T-helper 1 cell treated with Interleukin-12 subunit alpha and Interleukin-12 subunit beta and Interleukin-4 antibody, amounts not matched to agents 30 μg/mL and 1 μg/mL, for 36 hours (primary cell): Measurements from ENCODE around the gene NRG3.

ENCODE experiments used
- H3K27ac Mint-ChIP-seq: one replicate; pipeline ENCODE4 v1.8.0; 2021; ENCODE audit warnings: mild to moderate bottlenecking, mixed read lengths
- H3K27me3 Mint-ChIP-seq: one replicate; pipeline ENCODE4 v1.8.0; 2021; ENCODE audit warnings: low read depth, mixed read lengths
- H3K36me3 Mint-ChIP-seq: one replicate; pipeline ENCODE4 v1.8.0; 2021; ENCODE audit warnings: low read depth, mixed read lengths
- H3K4me1 Mint-ChIP-seq: one replicate; pipeline ENCODE4 v1.8.0; 2021; ENCODE audit warnings: low read depth, mixed read lengths
- H3K4me3 Mint-ChIP-seq: one replicate; pipeline ENCODE4 v1.8.0; 2021; ENCODE audit warnings: mild to moderate bottlenecking, moderate library complexity, mixed read lengths
- H3K9me3 Mint-ChIP-seq: one replicate; pipeline ENCODE4 v1.8.0; 2021; ENCODE audit warnings: mixed read lengths

The NRG3 gene

DNA sequence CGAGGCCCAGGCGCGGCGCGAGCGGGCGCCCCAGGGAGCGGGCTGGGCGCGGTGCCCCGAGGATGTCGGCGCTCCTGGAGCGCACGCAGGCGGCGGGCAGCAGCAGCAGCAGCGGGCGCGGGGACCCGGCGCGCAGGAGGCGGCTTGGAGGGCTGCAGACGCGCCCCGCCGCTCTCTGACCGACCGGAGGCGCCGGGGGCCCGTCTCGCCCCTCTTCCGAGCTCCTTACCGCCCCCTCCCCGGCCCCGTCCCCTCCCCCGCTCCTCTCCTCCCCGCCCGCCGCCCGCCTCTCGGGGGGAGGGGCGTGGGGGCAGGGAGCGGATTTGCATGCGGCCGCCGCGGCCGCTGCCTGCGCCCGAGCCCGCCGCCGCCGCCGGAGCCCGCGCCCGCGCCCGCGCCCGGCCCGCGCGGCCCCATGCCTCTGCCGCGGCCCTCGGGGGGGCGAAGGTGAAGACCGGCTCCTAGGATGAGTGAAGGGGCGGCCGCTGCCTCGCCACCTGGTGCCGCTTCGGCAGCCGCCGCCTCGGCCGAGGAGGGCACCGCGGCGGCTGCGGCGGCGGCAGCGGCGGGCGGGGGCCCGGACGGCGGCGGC, at the start of gene NRG3:
Gene NRG3 (plus strand): TSS at position 320 of the 592 bp plus-strand sequence.
- Mint-ChIP-seq H3K9me3 (no peaks in the 10 kb centered on the region), H3K36me3 (peaks cover 3% of the 10 kb centered on the region), H3K27me3 (peaks cover 60% of the 10 kb centered on the region), H3K4me1 (peaks cover 3% of the 10 kb centered on the region), H3K4me3 (peak within 1 kb of the TSS; percentile 71), H3K27ac (peak within 1 kb of the TSS; percentile 67)

DNA sequence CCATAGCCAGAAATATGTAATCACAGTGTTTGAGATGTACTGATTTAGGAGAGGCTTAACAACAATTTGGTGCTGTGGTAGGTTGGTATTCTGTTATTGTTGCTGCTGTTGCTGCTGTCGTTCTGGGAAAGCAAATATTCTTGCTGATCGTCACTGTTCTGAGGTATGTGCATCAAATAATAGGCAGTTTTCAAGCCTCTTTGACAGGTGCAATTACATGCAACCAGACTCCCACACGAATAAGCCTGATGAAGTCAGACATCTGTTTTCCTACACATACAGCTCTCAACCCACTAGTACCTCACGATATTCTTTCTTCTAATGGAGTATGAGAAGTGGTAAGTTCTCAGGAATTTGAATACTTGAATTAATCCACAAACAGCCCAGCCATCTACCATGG, 46.7 kb upstream of the NRG3 start:
- Mint-ChIP-seq H3K27ac (no peak overlapping the region), H3K36me3 (no peaks in the 10 kb centered on the region), H3K4me1 (no peaks in the 10 kb centered on the region), H3K4me3 (no peak overlapping the region), H3K27me3 (no peaks in the 10 kb centered on the region), H3K9me3 (no peaks in the 10 kb centered on the region)

DNA sequence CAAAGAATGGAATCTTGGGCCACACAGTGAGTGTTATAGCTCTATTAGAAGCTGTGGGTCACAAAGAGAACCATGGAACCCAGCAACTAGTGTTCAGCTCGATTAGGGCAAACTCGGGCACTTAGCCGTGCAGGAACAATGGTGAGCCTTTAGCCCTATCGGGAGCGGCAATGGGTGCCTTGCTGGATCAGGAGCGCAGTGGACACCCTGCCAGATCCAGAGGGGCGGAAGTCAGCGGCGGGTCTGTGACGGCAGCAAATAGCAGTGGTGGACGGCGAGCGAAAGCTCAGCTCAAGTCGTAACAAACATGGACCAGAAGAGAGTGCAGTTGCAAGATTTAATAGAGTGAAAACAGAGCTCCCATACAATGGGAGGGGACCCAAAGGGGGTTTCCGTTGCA, 43.9 kb upstream of the NRG3 start:
- H3K4me1 Mint-ChIP-seq: no peaks in the 10 kb centered on the region
- no peaks in the 10 kb centered on the region for H3K9me3 Mint-ChIP-seq
- no peaks in the 10 kb centered on the region for H3K27me3 Mint-ChIP-seq
- no peak overlapping the region for H3K27ac Mint-ChIP-seq
- no peak overlapping the region for H3K4me3 Mint-ChIP-seq
- no peaks in the 10 kb centered on the region for H3K36me3 Mint-ChIP-seq

DNA sequence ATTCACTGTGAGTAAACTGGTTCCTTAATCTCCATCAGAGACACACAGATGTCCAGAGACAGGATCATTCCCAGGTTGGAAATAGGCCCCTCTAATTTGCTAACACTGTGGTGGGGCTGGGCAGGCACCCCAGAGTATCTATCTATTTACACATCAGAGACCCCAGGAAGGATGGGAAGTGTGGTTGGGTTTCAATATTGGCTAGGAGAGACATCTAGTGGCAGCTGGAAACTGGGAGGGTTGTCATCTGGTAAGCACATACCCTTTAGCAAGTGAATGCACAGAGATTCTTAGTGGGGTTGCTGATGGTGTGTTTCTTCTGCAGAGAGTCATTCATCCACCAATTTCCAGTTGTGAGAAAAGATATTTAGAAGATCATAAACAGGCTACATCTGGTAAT, 36.0 kb upstream of the NRG3 start:
- no peaks in the 10 kb centered on the region for H3K4me1 Mint-ChIP-seq
- H3K27ac Mint-ChIP-seq: no peak overlapping the region
- H3K4me3 Mint-ChIP-seq: no peak overlapping the region

DNA sequence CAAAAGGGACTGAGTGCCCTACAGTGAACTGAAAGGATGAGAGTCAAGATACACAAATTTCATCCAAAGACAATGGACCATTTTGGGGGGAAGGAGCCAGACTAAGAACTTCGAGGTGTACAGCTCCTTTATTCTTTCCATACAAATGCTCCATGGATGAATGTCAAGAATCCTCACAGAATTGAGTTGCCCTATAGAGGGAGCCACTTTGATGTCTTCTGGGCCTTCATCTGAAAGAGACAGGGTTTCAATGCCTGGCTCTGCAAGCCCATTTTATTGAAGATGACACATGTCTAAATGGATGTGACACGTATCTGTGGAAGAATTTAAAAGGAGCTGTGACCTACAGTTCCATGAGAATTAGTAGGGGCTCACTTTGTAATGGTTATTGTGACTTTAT, 32.0 kb upstream of the NRG3 start:
- Mint-ChIP-seq H3K4me3 (no peak overlapping the region), H3K36me3 (no peaks in the 10 kb centered on the region), H3K27me3 (no peaks in the 10 kb centered on the region), H3K27ac (no peak overlapping the region), H3K9me3 (no peaks in the 10 kb centered on the region), H3K4me1 (no peaks in the 10 kb centered on the region)

More for the DNA sequence above, 36.0 kb upstream of the NRG3 start:
- Mint-ChIP-seq H3K36me3 (no peaks in the 10 kb centered on the region), H3K9me3 (no peaks in the 10 kb centered on the region), H3K27me3 (no peaks in the 10 kb centered on the region)

DNA sequence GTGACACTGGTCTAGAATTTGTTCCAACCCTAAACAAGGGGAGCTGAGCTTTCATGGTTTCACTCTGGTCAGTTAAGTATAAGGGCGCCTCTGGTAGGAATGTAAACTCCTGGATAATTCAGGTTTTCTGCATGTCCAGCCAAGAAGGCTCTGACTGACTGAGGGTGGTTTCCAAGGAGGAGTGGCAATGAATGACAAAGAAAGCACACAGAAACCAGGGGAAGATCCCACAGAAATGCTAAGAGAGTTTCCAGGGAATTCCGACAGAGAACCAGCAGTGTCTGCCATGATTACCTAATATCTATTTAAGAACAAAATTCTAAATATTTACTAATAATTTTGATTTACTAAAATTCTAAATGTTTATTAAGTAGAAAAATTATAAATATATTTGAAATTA, 27.3 kb upstream of the NRG3 start:
- Mint-ChIP-seq H3K27me3 (no peaks in the 10 kb centered on the region), H3K4me3 (no peak overlapping the region), H3K36me3 (no peaks in the 10 kb centered on the region), H3K4me1 (no peaks in the 10 kb centered on the region), H3K9me3 (no peaks in the 10 kb centered on the region), H3K27ac (no peak overlapping the region)

DNA sequence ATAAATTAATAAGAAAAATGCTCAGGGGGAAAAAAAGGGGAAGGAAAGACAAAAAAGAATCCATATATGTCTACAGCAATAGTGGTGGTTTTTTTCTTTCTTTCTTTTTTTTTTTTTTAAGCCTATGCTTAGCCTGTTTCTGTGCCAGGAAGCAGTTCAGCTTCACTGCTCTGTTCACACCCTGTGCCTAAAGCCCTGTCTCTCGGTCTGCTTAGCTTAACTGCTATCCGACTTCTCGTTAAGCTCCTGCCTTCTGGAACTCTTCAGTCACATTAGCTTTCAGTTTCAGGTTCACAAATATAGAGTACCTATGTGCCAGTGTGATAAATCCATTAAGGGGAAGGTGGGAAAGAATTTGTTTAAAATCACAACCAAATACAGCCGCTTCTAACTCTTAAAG, 26.5 kb upstream of the NRG3 start:
- Mint-ChIP-seq H3K4me3 (no peak overlapping the region), H3K27me3 (no peaks in the 10 kb centered on the region), H3K4me1 (no peaks in the 10 kb centered on the region), H3K27ac (no peak overlapping the region), H3K9me3 (no peaks in the 10 kb centered on the region), H3K36me3 (no peaks in the 10 kb centered on the region)

DNA sequence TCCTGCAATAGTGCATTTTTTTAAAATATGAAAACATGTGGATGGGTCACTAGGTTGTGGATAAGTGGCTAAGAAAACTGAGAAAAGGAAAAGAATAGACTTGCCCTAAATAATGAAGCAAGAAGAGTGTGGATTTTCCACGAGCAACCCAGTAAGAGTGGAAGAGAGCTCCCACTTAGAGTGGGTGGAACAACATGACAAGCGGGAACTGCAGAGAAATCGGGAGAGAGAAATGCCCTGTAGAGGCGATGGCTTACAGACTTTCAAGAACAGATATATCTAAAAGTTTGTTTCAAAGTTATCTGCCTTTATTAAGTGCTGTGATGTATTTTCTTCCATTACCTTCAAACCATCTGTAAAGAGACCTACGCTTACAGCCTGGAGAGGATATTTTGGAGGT, 26.1 kb upstream of the NRG3 start:
- Mint-ChIP-seq H3K27ac (no peak overlapping the region), H3K4me3 (no peak overlapping the region), H3K27me3 (no peaks in the 10 kb centered on the region), H3K36me3 (no peaks in the 10 kb centered on the region), H3K9me3 (no peaks in the 10 kb centered on the region), H3K4me1 (no peaks in the 10 kb centered on the region)

DNA sequence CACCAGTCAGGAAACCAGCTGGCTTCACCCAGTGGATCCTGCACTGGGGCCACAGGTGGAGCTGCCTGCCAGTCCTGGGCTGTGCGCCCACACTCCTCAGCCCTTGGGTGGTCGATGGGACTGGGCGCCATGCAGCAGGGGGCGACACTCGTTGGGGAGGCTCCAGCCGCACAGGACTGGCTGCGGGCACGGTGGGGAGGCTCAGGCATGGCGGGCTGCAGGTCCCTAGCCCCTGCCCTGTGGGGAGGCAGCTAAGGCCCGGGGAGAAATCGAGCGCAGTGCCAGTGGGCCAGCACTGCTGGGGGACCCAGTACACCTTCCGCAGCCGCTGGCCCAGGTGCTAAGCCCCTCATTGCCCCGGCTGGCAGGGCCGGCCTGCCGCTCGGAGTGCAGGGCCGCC, 12.4 kb upstream of the NRG3 start:
- H3K4me3 Mint-ChIP-seq: no peak overlapping the region
- H3K9me3 Mint-ChIP-seq: no peaks in the 10 kb centered on the region
- no peaks in the 10 kb centered on the region for H3K4me1 Mint-ChIP-seq
- no peak overlapping the region for H3K27ac Mint-ChIP-seq
- no peaks in the 10 kb centered on the region for H3K27me3 Mint-ChIP-seq
- H3K36me3 Mint-ChIP-seq: no peaks in the 10 kb centered on the region

DNA sequence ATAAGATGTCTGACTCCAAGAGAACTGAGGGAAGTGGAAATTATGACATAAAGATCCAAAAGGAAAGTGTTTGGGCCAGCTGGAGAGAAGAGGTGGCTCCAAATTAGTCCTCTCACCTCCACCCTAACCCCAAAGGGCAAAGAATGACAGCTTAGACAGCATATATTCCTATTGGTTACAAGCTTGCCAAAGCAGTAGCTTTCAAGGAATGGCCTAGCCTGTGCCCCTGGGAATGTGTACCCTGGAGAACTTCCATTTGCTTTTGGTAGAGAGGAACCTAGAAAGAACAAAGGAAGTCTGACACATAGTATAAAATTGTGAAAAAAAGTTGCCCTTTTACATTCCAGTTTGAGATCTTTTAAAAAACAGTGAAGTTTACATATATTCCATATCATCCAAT, 11.2 kb upstream of the NRG3 start:
- Mint-ChIP-seq H3K9me3 (no peaks in the 10 kb centered on the region), H3K4me1 (no peaks in the 10 kb centered on the region), H3K27ac (no peak overlapping the region), H3K4me3 (no peak overlapping the region), H3K36me3 (no peaks in the 10 kb centered on the region), H3K27me3 (no peaks in the 10 kb centered on the region)

DNA sequence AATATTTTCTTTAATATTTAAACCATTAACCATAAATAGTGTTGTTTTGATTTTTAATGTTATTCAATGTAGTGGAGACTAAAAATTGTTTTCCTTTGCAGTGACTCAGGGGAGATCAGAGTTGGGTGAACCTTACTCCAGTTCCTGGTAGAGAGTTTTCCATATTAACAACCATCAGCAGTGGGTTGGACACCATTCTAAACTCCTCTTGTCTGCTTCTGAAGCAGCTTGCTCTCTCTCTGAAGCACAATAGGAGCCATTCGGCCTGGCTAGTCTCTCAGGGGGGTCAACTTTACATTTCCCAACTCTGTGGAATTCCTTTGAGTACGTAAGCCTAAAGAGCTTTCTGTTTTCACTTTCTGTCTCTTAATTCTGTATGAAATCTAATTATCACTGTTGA, 9.4 kb upstream of the NRG3 start:
- Mint-ChIP-seq H3K4me1 (no peaks in the 10 kb centered on the region), H3K9me3 (no peaks in the 10 kb centered on the region), H3K4me3 (no peak overlapping the region), H3K27me3 (no peaks in the 10 kb centered on the region), H3K27ac (no peak overlapping the region), H3K36me3 (no peaks in the 10 kb centered on the region)

DNA sequence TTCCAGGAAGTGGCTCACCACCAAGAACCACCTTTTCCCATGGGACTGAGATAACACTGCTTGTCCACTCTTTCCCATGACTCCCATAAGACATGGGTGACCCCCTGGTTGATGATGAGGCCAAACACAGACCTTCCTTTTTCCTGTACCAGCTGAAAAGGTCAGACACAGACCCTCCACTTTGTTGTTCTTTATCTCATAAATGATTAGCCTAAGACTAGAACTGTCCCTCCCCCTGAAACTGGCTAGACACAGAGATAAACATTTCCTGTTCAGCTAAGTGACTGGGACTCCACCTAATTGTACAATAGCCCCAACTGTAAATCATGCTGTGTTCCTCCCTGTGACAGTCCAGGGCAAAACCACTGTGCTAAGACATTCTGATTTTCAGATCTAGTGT, 8.2 kb upstream of the NRG3 start:
- Mint-ChIP-seq H3K4me3 (no peak overlapping the region), H3K27ac (no peak overlapping the region), H3K9me3 (no peaks in the 10 kb centered on the region), H3K4me1 (no peaks in the 10 kb centered on the region), H3K27me3 (peaks cover 11% of the 10 kb centered on the region), H3K36me3 (no peaks in the 10 kb centered on the region)

DNA sequence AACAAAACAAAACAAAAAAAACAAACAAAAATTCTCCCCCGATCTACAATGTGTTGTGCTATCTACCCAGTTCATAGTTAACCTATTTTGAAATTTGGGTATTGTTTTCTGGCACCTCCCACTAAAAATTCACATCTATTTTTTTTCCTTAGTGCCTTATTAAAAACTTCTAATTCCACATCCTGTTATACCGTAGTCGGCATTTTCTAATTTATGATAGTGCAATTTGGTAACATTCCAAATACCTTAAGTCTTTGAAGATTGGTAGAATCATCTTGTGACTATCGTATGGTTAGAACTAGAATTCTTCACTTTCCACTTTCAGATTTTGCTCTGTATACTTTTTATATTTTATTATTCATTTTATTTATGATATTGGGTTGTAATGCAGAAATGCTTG, 4.5 kb upstream of the NRG3 start:
- Mint-ChIP-seq H3K4me3 (no peak overlapping the region), H3K27ac (no peak overlapping the region), H3K9me3 (no peaks in the 10 kb centered on the region), H3K27me3 (peaks cover 32% of the 10 kb centered on the region), H3K36me3 (no peaks in the 10 kb centered on the region), H3K4me1 (no peaks in the 10 kb centered on the region)

DNA sequence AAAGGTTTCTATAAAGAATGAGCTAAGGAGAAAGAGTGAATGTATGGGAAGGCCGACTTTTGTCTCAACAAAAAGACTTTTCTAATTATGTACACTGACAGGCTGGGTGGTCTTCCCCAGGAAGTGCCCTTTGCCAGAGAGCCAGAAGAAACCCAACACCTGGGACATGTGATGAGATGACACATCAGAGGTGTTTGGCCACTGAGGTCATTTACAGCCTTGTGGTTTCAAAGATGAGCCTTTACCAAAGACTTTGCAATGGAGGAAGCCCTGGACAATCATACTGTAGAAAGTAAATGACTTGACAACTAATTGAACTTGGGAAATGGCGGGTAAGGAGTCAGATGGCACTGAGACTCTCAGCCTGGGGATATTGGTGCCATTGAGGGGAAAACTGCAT, 3.4 kb upstream of the NRG3 start:
- H3K27ac Mint-ChIP-seq: no peak overlapping the region
- peaks cover 43% of the 10 kb centered on the region for H3K27me3 Mint-ChIP-seq
- no peaks in the 10 kb centered on the region for H3K9me3 Mint-ChIP-seq
- H3K36me3 Mint-ChIP-seq: peaks cover 3% of the 10 kb centered on the region
- H3K4me1 Mint-ChIP-seq: peaks cover 3% of the 10 kb centered on the region
- H3K4me3 Mint-ChIP-seq: no peak overlapping the region

DNA sequence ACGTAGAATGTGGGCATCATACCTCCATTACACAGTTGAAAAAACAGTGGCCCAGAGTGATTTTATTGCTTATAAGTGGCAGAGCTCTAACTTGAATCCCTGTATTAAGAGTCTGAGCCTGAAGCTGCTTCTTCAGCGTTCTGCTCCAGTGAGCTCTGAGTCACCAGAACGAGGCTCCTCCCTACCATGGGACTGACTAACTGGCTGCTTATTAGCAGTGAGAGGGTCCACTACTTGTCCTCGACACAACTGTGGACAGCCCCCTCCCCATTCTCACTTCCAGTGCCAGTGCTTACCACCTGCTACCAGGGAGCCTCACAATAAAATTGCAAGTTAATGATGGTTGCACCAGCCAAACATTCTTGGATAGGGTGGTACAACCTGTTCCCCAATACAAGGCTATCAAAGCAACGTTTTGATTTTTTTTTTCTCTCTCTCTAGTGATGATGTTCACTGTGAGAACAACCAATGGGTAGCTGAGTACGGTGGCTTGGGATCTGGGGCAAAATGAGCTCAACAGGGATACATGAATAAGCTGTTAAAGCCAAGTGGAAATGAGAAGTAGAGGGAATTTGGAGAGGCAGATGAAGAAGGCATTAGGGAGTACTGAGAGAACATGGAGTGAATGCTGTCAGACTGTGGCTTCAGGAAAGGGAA, 2.7 kb upstream of the NRG3 start:
- H3K27me3 Mint-ChIP-seq: peaks cover 50% of the 10 kb centered on the region

More for the DNA sequence above, 2.7 kb upstream of the NRG3 start:
- Mint-ChIP-seq H3K4me3 (no peak overlapping the region), H3K27ac (no peak overlapping the region), H3K9me3 (no peaks in the 10 kb centered on the region), H3K4me1 (peaks cover 3% of the 10 kb centered on the region), H3K36me3 (peaks cover 3% of the 10 kb centered on the region)
